Lower leg skin (tissue), 4 donors: ENCODE results near the gene KRTAP10-5. TPM values are rescaled to one million over a fixed set of nuclear protein-coding genes. Genes with fewer than 3 reads are reported as not detected.

ENCODE experiments used
- DNase-seq, 2 donors: peaks; one replicate each; pipeline ENCODE4 v3.0.0-alpha.2; 2019; ENCODE audit warnings: low spot score in 2 of 2
- H3K4me3 ChIP-seq: fragments of 200-600 bp; sonication (generic); 2 replicates; pipeline ENCODE4 v1.5.1; 2017; ENCODE audit warnings: mild to moderate bottlenecking, low read depth; ENCODE audit not compliant: poor library complexity, severe bottlenecking
- POLR2A ChIP-seq, 2 donors: fragments of 450-650 bp; IDR thresholded peaks; one replicate each; pipeline ENCODE4 v1.6.1; 2016 to 2017; ENCODE audit warnings: antibody characterized with exemption in 2 of 2, mild to moderate bottlenecking in 1 of 2, moderate library complexity in 1 of 2
- WGBS, 2 donors: methylation state at CpG; one replicate each; pipeline ENCODE4 v1.1.5; 2018; 5-methylcytosine and 5-hydroxymethylcytosine counted together
- intact Hi-C: fragments of 100-400 bp; cut with DNase I; formaldehyde crosslinking; loops from one replicate; pipeline ENCODE4 v1.15.0; 2023; ENCODE audit warnings: low total_unique reads
- total RNA-seq, 4 donors: library from RNA; depleted of rRNA; stranded (reverse); fragments of >200 nt; gene quantifications; one replicate each; pipeline ENCODE4 v1.1.0, GENCODE V29; 2016
- TF ChIP-seq, protein P1 (sequence below), 3 donors: fragments of 450-650 bp; IDR thresholded peaks; one replicate each; pipeline ENCODE4 v1.5.1; 2016; ENCODE audit warnings: antibody characterized with exemption in 3 of 3, mild to moderate bottlenecking in 3 of 3, moderate library complexity in 2 of 3

Gene KRTAP10-5
- total RNA-seq, 4 donors from 2014 or later: 6.1 TPM; not detected in 3

GRCh38 chr21:44542716-44543115, 37.7 kb downstream of the KRTAP10-5 start:
- DNase-seq: no peak
- intact Hi-C loops: no loop called here
- WGBS, 2 donors: 78 to 85% methylated on average over 1 of the region's 1 CpG
- no peak overlapping the region for H3K4me3 ChIP-seq
- no peak for TF ChIP-seq POLR2A (IDR thresholded peaks at IDR 0.05)
- TF ChIP-seq, protein P1, sequence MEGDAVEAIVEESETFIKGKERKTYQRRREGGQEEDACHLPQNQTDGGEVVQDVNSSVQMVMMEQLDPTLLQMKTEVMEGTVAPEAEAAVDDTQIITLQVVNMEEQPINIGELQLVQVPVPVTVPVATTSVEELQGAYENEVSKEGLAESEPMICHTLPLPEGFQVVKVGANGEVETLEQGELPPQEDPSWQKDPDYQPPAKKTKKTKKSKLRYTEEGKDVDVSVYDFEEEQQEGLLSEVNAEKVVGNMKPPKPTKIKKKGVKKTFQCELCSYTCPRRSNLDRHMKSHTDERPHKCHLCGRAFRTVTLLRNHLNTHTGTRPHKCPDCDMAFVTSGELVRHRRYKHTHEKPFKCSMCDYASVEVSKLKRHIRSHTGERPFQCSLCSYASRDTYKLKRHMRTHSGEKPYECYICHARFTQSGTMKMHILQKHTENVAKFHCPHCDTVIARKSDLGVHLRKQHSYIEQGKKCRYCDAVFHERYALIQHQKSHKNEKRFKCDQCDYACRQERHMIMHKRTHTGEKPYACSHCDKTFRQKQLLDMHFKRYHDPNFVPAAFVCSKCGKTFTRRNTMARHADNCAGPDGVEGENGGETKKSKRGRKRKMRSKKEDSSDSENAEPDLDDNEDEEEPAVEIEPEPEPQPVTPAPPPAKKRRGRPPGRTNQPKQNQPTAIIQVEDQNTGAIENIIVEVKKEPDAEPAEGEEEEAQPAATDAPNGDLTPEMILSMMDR (IDR thresholded peaks at IDR 0.05): no peak

DNA sequence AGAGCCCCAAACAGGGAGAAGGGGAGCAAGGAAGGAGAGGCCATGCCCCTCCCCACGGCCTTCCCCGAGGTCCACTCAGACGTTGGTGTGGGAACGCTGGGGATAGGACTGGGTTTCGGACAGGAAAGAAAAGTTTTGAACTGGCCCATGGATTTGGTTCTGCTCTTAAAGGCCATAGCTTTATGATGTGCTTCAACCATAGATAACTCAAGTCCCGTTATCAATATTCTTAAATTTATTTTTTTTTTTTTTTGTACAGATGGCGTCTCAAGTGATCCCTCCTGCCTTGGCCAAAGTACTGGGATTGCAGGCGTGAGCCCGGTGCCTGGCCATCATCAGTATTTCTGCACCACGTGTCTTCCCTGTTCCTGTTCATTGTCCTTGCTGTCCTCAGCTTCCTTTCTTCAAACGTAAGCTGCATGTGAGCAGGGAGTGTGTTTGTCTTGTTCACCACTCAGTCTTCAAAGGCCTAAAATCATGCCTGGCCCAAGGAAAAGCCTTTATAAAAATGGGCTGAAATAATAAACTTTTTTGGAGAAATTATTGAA, 39.6 kb downstream of the KRTAP10-5 start:
- TF ChIP-seq, protein P1 (IDR thresholded peaks at IDR 0.05): no peak
- no peak for TF ChIP-seq POLR2A (IDR thresholded peaks at IDR 0.05)
- H3K4me3 ChIP-seq: no peak overlapping the region
- intact Hi-C loops: no loop called here
- 81 to 84% methylated on average over 11 of the region's 11 CpGs for WGBS, 2 donors
- peak; percentile 3 to 58 for DNase-seq

GRCh38 chr21:44539991-44540666, 40.3 kb downstream of the KRTAP10-5 start, which contains the start of gene KRTAP10-1:
Gene KRTAP10-1, minus strand, starts transcription at chr21:44540195. Its CDS starts 45 bp downstream, at chr21:44540150.
- peak; percentile 6 to 79 for DNase-seq
- intact Hi-C loops: no loop called here
- H3K4me3 ChIP-seq: no peak within 1 kb of the TSS
- 75 to 83% methylated on average over 20 to 21 of the region's 21 CpGs for WGBS, 2 donors
- TF ChIP-seq POLR2A (IDR thresholded peaks at IDR 0.05): no peak
- TF ChIP-seq, protein P1 (IDR thresholded peaks at IDR 0.05): no peak

GRCh38 chr21:44539046-44539445, 41.4 kb downstream of the KRTAP10-5 start:
- peak in 1 of 2 donors; percentile 81 for DNase-seq
- intact Hi-C loops: no loop called here
- 70 to 76% methylated on average over 14 of the region's 14 CpGs for WGBS, 2 donors

DNA sequence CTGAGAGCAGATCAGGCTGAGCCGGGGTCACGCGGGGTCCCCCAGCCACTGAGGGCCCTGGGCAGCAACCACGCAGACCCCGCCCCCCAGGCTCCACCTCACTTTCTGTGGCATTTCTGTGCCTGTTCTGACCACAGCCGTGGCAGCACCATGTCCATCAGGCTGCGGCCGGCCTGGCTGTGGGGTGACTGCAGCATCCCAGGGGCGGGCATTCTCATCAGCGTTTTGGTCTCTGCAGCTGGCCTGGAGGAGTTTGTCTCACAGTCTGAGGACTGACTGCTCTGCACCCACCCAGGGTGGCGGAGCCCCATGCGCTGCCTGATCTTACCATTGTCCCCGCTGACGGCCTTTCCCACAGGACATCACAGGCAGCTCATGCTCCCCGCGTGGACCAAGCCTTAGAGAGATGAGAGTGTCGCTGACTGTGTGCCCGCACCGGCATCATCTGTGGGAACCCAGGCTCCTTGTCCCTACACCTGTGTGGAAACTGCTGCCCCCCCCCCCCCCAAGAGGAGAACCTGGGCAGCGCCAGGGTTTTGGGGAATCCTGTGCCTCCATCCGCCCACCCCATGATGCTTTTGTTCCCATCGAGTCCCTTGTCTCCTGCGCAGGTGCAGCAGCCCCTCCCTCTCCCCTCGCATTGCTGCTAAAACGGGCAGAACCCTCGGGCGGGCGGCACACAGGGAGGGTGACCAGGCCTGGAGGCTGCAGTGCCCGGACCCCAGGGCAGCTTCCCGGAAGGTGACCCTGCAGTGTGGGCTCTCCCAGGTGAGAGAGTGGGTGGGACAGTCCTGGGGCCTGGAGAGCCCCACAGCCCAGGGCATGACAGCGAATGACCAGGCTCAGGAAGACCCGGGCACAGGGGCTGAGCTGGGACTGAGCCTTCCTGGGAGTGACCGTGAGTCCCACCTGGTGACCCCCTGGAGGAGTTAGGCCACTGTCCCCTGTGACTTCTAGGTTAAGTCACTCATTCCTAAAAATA, 42.2 kb downstream of the KRTAP10-5 start:
- 93 to 96% methylated on average over 25 to 32 of the region's 33 CpGs for WGBS, 2 donors
- TF ChIP-seq, protein P1 (IDR thresholded peaks at IDR 0.05): no peak
- no peak for TF ChIP-seq POLR2A (IDR thresholded peaks at IDR 0.05)
- H3K4me3 ChIP-seq: no peak overlapping the region
- intact Hi-C loops: no loop called here
- peak in 1 of 2 donors; percentile 75 for DNase-seq

More at GRCh38 chr21:44539046-44539445, 41.4 kb downstream of the KRTAP10-5 start:
- no peak overlapping the region for H3K4me3 ChIP-seq
- TF ChIP-seq POLR2A (IDR thresholded peaks at IDR 0.05): no peak
- TF ChIP-seq, protein P1 (IDR thresholded peaks at IDR 0.05): no peak
